Activated CD8-positive, alpha-beta memory T cell treated with anti-CD3 and anti-CD28 coated beads, Interleukin-2, amount 50 U/mL, for 48 hours (primary cell): ENCODE measurements around the gene GJB5.
A peak's percentile ranks its signal among the peaks of the same experiment; 100 is the strongest.
"Not testable (repeated sequence)": the region's sequence is repeated elsewhere in the genome, so short reads cannot be mapped to it uniquely, and the experiment has no call there.

ENCODE experiments used
- DNase-seq: peaks from one replicate; pipeline ENCODE4 v3.0.0-alpha.2; 2020

Gene GJB5

DNA sequence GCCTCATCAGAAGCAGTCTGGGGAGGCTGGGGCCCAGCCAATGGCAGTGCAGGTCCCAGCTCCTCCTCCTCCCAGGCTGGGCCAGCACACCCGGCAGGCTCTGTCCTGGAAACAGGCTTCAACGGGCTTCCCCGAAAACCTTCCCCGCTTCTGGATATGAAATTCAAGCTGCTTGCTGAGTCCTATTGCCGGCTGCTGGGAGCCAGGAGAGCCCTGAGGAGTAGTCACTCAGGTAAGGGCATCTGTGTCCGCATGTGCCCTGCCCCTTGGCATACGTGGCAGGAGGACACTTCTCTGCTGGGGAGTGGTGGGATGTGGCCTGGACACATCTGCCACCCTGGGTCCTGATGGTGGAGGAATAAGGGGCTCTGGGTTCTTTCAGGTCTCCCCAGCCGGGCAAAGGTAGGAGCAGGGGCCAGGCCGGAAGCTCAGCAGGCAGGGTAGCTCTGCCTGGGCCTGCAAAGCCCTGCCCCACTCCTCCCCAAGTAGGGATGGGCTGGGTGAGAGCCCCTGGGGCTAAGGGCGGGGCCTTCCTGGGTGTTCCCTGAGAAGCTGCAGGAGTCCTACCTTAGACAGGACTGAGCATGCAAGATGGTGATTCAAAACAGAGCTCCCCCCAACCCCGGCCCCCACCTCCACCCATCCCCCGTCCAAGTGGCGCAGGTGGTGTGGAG lies at the start of gene GJB5:
Gene GJB5, plus strand, starts transcription at position 84 of the 674 bp plus-strand sequence. CDS start 2,284 bp downstream, outside the sequence.
- DNase-seq: no peak

DNA sequence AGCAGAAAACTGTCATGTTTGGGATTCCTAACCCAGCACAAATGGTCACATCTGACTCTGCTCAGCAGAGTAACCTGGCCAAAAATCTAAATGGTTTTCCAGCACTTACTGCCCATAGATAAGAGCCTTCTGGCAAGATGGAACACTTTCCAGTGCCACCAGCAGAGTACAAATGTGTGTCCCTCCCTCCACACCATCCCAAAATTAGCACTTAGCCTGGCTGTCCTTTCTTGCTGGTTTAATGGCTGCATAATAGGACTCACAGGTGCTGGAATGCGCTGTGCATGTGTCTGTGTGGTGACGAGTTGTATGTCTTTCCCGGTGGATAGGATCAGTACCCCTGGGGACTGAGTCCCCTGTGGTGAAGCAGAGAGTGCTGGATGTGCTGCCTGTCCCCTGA lies 49.8 kb upstream of the GJB5 start:
- DNase-seq: no peak

DNA sequence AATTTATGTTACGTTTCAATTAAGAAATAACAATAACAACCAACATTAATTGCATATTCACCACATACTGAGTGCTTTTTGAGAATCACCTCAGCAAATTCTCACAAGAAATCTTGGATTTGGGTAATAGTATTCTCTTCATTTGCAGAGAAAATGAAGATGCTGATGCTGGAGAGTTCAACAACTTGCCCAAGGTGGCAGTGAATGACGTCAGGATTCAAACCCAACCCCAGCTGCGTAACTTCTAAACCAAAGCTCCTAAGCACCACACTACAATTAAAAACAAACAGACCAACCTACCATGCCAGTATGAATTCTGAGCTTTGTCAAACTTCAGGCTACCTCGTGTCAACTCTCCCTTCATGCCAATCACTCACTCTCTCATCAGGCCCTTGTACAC lies 46.7 kb upstream of the GJB5 start:
- DNase-seq: no peak

DNA sequence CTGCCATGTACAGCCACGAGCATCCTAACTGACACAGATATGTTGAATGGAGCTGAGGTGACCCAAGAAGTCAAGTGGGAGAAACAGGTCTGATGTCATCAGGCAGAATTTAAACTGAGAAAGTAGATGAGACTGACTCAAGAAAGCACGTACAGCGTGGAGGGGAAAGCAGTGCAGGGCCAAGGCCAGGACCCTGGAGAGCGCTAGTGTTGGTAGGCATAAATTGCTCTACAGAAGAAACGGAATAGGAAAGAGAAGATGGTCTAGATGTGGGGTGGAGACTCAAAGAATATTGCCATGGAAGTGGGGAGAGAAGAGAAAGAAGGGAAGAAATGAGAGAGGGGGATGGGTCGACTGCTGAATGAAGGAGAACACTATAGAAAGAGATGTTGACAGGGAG lies 45.3 kb upstream of the GJB5 start:
- DNase-seq: no peak

DNA sequence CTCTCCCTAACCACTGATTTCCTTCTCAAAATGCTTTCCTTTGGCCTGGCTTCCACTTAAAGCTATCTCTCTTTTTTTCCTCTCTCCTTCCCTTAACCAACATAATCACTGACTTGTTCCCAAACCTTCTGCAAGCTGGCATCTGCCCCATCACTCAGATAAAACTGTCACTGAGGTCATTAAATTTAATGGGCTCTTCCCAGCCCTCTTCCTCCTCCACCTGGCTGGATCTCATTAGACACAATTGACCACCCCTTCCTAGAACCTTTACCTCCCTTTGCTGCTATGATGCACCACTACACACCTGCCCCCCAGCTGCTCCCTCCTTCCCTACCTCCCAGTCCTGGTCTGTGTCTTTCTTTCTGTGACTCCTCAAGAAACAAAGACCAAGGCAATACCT lies 44.0 kb upstream of the GJB5 start:
- DNase-seq: no peak

DNA sequence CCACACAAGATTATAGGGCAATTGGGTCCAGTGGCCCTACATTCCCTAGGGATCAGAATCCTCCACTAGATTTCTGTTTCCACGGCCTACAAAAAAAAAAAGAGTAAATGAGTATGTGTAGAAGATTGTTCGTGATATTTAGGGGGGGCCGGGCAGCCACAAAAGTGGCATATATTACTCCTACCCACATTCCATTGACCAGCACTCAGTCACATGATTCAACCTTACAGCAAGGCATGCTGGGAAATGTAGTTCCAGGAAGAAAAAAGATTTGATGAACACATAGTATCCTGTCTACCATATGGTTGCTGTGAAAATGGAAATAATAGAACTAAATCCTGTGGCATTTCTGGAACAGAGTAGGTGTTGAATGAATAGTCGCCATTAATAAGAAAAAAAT lies 43.4 kb upstream of the GJB5 start:
- no peak for DNase-seq

DNA sequence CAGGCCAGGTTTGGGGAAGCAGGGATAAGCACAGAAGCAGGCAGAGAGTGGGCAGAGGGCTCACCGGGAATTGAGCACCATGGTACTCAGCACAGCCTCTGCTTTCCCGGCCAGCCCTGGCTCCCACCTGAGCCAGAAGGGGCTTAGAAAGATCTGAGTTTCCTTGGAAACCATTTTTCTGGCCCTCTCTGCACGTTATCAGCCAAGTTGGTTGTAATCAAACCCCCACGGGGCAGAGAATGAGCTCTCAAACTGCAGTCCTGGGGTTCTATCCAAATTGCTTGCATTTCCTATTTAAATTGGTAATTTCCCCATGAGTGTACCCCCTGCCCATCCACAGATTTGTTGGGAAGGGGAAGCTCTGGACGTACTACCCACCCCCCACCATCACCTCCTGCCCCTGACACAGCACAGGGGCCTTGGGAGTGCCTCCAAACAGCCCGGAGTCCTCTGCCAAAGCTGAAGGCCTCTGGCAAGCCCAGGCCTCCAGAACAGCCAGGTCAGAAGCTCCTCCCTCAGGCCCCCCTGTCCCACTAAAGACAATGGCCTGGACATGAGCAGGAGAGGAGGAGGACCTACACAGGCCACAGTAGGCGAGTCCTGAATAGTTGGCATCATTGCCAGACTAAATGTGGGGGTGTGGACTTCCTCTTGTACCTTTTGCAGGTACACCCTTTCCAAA lies 42.7 kb upstream of the GJB5 start:
- no peak for DNase-seq

DNA sequence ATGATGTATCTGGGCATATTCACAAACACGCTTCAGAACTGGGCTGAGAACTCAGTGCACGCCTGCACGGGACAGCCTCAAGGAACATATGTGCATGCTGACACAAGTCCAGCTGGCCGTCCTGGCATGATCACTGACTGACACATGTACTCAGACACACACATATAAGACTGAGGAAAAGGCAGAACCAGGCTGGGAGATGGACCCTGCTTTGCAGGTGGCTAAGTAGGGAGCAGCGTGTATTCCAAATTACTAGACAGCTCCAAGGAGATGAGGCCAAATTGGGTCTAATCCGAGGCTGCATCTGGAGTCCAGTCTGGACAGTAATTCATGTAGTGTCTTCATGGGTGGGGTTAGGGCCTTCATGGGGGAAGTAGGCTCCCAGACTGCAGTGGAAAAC lies 41.4 kb upstream of the GJB5 start:
- DNase-seq: no peak

DNA sequence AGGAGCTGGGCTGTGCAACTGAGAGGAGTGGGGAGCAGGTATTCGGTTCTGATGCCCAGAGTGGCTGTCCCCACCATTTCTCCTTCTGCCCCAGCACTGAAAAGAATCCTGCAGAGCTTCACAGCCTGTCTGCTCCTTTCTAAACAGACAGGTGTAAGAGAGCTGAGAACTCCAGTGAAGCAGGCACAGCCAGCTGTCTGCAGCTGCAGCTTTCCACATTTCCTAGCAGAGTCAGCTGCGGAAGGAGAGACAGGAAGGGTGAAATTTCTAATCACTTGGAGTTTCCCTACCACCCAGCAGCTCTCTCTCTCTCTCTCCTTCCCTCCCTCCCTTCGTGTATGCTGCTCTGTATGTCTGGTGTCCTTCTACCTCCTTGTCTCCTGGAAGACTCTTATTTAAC lies 40.5 kb upstream of the GJB5 start:
- DNase-seq: no peak

DNA sequence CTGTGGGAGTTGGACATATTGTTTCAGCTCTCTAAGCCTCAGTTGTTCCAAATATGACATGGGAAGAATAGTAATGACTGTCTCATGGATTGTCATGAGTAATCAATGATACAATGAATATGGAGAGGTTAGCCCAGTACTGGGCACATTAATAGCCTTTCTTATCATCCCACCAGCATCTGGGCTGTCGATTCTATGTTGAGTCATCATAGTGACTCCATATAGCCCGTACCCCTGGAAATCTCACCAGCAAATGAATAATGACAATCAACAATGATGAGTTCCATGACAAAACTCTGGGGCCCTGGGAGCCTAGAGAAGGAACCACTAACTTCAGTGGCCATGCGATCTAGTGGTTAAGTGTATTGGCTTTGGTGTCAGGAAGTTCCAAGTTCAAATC lies 39.7 kb upstream of the GJB5 start:
- no peak for DNase-seq

DNA sequence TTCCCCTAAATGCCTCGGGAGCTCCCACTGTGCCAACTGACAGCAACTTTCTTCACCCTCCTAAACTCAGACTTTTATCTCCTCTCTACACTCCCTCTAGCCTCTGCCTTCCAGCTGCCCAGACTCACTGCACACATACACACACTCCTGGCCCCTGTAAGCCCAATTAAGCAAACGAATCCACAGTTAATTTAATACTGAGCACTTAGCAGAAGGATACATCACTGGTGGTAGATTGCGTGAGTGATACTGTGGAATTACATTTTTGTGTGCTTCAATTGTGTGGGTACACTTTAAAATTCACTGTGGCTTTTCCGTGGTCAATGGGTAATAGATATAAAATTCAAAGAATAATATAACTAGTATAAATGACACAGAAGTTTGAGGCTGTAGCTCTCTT lies 33.6 kb upstream of the GJB5 start:
- DNase-seq: no peak

DNA sequence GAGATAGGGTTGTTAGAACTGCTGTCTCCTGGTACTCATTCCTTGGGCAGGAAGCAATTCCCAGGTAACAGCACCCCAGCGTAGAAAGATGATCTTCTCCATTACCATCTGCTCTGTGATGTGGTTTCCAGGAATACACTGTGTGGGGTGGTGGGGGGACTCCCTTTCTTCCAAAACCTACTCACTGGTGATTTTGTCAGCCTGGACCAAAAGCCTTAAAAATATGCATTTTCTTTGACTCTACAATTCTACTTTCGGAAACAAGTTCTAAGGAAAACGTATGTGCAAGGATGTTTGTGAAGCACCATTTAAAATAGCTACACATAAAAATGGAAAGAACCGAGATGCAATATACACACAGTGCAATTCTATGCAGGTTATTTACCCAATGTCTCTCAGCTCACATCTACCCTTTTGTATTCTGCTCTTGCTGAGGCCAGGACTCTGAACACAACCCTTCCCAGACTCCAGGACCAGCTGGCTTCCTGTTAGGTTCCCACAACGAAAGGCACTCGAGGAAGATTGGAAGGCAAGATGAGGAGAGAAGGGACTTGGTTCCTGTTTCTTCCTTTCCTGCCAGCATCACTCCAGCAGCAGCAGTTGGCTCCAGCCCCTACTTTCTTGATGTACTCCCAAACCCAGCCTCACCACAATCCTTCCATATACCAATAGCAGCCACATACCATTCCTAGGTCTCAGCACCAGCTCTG lies 33.0 kb upstream of the GJB5 start:
- DNase-seq: no peak

DNA sequence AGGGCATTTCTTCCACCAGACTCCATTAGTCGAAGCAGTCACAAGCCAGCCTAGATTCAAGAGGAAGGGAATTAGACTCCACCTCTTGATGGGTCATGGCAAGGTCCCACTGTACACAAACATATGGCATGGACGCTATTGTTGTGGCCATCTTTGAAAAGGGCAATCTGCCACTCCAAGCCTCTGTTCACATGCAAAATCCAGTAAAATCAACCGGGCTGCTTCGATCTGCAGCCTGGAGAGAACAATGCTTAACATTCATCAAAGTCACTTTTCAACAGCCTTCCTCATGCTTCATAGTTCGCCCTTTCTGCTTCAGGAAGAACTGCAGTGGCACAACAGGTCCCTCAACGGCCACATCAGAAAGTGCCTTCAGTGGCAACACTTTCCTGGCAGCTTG lies 28.0 kb upstream of the GJB5 start:
- DNase-seq: no peak

DNA sequence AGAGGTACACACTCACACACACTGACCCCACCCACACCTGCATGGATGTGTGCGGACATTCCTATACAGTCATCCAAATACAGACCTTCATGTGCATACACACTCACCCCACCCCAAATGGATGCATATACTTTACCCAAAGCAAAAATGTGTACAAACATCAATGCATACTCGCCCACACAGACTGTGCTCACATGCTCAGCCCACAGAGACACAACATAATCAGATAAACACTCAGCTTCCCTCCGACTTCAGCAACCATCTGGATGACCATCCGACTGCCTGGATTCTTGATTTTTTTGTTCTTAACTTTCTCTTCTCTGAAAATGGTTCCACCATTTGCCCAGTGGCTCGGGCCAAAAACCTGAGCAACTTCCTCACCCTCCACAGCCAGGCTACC lies 24.4 kb upstream of the GJB5 start:
- DNase-seq: no peak

DNA sequence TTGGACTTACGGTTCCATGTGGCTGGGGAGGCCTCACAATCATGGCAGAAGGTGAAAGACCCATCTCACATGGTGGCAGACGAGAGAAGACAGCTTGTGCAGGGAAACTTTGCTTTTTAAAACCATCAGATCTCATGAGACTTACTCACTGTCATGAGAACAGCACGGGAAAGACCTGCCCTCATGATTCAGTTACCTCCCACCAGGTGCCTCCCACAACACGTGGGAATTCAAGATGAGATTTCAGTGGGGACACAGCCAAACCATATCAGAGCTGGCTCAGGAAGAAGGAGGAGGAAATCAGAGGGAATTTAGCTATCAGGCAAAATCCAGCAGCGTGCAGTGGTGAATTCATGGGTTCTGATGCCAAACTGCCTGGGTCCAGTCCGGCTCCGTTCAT lies 22.0 kb upstream of the GJB5 start:
- not testable (repeated sequence) for DNase-seq

DNA sequence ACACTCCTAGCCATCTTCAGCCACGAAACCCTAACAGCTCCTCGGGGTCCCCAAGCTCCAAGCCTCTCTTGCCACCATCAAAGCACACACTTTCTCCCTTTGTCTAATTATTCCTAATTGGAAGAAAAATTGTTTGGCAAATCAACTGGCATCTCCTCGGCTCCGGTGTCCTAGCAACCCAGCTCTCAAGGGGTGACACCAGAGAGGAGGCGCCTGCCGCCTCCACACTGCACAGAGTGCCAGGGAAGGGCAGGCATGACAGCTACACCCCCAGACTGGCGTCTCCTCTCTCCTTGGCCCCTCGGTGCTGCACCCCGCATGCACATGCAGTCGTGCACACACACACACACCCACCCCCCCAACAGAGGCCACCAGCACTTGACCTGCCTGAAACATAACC lies 18.2 kb upstream of the GJB5 start:
- DNase-seq: no peak

DNA sequence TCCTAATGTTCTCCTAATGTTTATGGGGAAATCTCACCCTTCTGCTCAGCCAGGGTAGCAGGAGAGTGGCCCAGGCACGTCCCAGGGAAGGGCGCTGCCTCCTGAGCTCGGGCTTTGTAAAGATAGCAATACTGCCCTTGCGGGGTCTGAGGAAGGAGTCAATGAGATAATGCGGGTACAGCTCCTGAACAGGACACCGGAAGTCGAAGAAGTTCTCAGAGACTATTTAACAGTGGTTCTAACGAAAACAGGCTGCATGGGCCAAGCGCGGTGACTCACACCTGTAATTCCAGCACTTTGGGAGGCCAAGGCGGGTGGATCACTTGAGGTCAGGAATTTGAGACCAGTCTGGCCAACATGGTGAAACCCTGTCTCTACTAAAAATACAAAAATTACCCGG lies 17.6 kb upstream of the GJB5 start:
- DNase-seq: not testable (repeated sequence)

DNA sequence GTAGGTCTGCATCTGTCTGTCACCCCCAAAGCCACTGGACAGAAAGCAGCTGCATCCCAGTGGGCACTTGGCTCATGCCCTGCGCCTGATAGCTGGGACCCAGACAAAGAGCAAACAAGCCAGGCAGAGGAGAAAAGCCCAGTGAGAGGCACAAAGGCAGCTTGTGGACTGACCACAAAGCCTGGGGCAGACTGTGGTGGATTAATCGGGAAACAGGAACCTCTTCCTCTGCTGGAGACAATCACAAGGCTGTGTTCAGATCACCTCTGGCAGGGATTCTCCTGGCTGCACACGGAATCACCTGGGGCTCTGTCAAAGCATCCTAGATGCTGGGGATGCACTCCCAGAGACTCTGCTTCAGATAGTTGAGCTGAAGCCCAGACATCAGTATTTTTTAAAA lies 15.2 kb upstream of the GJB5 start:
- no peak for DNase-seq

DNA sequence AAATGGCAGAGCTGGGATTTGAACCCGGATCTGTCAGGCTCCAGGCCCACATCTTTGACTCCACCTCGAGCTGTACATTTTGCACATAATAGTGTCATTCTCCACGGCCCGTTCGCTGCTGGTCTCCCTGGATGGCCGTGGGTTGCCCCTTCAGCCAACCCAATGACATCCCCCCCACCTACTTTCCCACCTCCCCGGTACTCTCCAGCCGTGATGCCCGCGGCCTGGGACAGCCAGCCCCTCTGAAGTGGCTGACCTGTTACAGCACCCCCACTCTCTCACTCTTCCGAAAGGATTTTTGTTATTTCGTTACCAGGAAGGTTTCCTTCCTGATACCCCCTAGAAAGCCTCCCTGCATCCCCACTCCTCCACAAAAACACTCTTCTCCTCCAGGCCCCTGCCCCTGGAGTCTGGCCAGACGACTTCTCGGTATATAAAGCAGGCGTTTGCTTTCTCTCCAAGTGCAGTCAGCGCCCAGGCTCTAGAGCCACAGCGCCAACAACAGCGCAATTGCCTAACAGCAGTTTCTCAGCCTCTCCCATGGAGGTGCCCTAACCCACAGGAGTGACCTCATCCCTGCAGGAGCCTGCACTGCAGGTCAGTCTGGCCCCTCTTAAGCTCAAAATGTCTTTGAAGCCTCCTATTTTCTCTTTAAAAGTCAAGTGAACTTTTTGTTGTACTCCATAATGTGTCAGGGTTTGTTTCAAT lies 14.5 kb upstream of the GJB5 start:
- no peak for DNase-seq

DNA sequence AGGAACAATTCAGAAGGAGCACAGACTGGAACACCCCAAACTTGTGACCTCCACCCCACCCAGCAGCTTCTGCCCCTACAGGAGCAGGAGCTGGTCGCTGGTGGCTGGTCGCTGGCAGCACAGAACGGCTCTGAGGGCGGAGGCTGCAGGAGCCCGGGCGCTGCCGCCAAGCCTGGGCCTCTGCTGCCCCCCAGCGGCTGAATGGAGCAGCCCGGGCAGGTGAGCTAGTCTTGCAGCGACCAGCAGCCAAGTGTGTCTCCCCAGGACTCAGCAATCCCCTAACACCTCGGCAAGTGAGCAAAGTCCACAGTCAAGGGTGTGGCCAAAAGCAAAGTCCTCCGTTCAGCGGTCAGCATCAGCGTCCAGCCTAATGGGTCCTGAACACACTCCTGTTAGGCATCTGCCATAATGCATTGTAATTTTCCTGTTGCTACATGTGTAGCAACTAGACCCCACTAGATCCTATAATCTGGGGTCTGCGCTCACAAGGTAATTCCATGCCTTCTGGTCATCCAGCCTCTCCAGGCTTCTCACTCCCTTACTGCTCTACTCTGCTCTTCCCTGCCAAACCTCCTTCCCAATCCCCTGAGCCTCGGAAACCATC lies 12.1 kb upstream of the GJB5 start:
- DNase-seq: peak; percentile 97

DNA sequence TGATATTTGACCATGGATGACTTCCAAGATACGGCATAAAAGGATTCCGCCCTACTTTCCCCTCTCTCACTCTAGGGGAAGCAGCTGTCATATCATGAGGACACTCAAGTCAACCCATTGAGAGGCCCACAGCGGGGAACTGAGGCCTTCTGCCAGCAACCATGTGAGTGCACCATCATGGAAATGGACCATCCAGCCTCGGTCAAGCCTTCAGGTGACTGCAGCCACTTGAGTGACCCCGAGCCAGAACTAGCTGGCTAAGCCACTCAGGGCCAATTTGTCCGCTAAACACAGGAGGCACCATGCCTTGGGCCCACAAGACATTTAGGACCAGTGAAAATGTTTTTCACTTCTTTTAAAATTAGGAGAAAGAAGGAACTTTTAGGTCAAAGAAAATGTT lies 11.1 kb upstream of the GJB5 start:
- DNase-seq: no peak

DNA sequence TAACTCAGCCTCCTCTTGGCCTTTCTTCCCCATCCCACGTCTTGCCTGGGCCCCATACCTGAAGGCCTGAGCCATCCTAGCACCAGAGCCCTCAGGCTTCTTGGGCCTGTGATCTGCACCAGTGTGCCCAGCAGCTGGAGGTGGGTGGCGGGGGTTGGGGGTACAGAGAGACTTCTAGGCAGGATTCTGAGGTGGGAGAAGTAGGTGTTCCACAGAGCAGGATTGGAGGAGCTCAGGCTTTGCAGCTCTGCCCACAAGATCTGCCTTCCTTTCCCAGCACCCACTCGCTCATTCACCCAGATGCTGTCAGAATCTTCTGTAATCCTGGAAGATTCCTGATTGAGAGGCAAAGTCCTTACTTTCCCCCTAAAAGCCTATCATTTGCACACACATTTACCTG lies 10.0 kb upstream of the GJB5 start:
- DNase-seq: no peak

DNA sequence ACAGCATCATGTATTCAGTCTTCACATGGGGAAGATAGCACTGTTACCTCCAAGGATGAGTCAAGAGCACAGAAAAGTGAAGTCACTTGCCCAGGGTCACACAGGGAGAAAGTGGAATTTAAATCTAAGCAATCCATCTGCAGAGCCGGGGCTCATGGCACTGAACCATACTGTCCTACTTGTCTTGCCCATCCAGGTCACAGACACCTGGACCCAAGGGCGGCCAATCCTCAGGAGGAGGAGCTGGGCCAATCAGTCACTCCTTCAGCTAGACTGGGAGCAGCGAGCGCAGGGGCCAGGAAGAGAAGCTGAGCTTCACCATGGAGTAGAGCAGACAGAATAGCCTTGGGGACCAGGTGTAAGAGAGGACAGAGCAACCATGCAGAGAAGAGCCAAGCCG lies 9.2 kb upstream of the GJB5 start:
- no peak for DNase-seq
